Subcutaneous adipose tissue (tissue), 4 donors: ENCODE measurements around the gene MEGF10. TPM values are rescaled to one million over a fixed set of nuclear protein-coding genes. Genes with fewer than 3 reads are reported as not detected.

ENCODE experiments used
- total RNA-seq, 4 donors: library from RNA; depleted of rRNA; stranded (reverse); fragments of >200 nt; gene quantifications; one replicate each; pipeline ENCODE4 v1.1.0, GENCODE V29; 2016
- TF ChIP-seq, protein P1 (sequence below): fragments of 450-650 bp; IDR thresholded peaks from one replicate; pipeline ENCODE4 v1.5.1; 2016; ENCODE audit warnings: low read depth, mild to moderate bottlenecking, control low read depth, antibody characterized with exemption, moderate library complexity

The MEGF10 gene
- total RNA-seq, 4 donors from 2014 or later: 0.16 to 1.7 (median 0.78) TPM

DNA sequence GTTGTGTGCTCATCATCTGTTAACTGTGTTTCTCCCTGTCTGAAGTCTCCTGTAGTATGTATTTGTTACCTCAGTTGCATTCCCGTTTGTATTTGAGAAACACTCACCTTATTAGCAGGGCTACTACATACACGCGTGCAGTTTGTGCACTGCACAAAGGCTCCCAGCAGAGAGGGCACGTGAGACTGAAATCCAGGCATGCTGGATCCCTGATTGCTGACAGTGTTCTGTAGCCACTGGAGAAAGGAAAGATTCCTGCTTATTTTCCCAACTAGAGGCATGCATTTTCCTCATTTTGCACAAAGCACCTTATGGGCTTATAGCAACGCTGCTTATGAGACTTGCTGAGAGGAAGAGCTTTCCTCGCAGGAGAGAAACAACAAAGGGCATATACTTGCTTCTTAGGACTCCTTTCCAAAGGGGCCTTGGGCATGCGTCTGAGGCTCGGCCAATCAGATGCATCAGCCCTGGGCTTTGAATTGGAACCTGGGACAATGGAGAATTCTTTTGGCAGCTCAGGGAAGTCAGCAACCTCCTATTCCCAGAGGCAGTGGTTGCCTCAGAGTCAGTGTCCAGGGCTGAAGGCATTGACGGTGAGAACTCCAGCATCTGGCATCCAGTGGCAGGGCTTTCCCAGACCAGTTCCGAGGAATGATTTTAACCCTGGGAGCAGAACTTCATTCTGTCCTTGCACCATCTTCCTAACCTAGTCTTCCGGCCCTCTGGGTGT lies 9.9 kb upstream of the MEGF10 start:
- TF ChIP-seq, protein P1, sequence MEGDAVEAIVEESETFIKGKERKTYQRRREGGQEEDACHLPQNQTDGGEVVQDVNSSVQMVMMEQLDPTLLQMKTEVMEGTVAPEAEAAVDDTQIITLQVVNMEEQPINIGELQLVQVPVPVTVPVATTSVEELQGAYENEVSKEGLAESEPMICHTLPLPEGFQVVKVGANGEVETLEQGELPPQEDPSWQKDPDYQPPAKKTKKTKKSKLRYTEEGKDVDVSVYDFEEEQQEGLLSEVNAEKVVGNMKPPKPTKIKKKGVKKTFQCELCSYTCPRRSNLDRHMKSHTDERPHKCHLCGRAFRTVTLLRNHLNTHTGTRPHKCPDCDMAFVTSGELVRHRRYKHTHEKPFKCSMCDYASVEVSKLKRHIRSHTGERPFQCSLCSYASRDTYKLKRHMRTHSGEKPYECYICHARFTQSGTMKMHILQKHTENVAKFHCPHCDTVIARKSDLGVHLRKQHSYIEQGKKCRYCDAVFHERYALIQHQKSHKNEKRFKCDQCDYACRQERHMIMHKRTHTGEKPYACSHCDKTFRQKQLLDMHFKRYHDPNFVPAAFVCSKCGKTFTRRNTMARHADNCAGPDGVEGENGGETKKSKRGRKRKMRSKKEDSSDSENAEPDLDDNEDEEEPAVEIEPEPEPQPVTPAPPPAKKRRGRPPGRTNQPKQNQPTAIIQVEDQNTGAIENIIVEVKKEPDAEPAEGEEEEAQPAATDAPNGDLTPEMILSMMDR: no peak

DNA sequence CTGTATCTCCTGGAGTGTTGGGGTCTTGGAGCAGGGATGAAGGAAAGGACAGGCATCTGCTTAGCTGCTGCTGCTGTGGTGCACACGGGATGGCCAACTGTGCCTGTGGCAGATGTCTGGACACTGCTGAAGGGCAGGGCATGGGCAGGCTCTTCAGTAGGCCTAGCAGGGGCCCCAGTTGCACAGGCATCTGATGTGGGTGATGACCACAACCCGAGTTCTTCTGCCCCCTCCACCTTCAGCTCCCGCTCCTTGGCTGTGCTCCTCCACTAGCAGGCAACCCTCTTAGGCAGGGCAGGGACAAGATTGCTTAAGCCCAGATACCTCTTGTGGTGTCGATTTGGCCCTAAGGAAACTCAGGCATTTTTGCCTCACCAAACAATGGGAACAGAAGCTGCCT lies 9.0 kb upstream of the MEGF10 start:
- TF ChIP-seq, protein P1: no peak

DNA sequence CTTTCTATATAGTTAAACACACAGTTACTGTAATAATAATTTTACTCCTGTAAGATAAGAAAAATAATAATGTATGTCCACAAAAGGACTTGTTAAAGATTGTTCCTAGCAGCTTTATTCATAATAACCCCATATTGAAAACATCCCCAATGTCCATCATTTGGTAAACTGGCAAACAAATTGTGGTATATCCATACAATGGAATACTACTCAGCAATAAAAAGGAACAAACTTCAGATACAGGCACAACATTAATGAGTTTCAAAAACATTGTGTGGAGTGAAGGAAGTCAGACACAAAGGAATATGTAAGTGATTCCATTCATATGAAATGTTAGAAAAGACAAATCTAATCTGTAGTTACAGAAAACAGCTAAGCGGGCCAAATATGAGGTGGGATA lies 1.9 kb upstream of the MEGF10 start:
- TF ChIP-seq, protein P1: no peak

DNA sequence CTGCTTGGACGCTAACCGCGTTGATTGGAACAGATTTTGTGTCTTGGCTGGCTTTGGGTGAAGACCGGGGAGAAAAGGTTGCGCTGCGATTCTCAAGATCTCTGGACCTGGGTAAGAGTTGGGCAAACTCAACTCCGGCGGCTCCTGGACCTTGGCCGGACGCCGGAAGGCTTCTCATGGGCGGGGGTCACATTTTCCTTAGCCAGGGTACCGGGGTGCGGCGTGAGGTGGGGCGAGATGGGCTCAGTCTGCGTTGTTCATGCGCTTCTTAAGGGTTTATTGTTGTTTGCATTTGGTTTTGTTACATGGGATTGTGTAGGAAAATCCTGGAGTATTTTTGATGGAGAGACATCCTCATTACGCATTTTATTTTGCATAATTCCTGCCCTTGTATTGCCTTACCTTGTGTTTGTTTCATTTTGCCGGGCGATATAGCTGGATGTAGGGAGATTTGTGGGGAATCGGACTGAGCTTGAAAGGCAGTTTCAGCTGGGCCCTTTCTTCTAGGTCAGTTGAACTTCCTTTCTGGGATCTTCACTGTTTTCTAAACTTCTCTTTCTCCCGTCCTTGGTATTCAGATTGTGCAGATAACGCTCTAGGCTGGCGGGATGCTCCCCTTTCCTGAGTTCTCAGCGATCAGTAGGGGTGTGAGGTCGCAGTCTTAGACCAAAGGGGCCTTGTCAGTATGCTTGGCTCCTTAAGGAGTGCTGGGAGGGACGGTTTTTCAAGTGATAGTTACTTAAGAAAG lies 524 bp downstream of the MEGF10 start:
- TF ChIP-seq, protein P1: no peak

DNA sequence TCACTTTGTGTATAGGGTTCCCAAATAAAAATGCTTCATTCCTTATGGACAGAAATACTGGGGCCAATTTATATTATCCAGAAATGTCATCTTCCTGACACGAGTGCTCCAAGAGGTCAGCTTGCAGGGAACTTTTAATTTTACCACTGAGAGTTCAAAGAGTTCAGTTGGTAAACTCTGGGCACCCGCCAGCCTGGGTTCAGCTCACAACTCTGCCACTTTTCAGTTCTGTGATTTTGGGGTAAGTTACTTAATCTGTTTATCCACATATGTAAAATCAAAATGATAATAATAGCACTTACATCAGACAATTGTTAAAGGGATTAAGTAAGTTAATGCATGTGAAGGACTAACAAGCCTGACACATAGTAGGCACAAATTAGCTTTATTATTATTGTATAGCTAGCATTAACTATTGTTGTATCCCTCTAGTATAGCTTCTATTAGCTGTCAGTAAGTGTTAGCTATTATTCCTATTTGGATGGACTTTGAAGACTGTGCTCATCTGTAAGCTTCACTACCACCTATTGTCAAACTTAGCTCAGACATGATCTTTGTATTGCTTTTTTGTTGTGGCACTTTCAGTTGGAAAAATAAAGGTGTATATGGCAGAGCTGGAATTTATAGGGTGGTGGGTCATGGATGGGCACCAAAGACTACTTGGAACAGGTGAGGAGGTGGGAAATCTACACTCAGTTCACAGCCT lies 1.6 kb downstream of the MEGF10 start:
- TF ChIP-seq, protein P1: no peak

DNA sequence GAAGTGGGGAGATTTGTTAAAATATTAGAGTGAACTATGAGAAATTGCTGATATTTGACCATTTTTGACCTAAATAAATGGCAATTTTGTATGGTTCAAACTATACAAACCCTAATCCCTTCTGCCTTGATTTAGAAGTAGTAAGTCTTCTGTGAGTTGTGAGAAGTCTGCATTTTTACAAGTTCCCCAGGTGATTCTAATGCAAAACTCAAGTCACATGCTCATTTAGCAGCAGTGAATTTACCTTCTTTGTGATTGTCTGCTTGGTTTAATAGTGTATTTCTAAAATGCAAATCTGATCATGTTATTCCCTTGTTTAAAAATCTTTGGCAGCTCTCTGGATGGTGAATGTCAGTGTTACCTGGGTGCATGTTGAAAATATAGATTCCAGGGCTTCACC lies 2.8 kb downstream of the MEGF10 start:
- TF ChIP-seq, protein P1: no peak

DNA sequence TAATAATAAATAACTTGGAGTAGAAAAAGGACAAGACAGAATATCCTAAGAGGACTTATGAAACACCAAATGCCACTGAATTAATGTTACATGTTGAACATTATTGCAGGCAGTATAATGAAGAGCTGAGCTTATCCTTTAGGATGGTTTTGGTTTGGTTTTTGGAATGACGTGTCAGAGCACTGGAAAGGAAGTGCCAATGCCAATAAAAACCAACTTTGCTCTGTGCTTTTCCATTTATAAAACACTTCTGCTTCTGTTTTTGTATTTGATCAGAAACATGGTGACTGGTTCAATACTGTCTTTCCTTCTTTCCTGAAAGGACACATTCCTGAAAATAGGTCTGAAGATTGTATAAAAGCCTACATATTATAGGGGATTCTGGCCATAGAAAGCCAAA lies 4.2 kb downstream of the MEGF10 start:
- TF ChIP-seq, protein P1: no peak
